ENCODE data around the gene SLC6A13.

The SLC6A13 gene

DNA sequence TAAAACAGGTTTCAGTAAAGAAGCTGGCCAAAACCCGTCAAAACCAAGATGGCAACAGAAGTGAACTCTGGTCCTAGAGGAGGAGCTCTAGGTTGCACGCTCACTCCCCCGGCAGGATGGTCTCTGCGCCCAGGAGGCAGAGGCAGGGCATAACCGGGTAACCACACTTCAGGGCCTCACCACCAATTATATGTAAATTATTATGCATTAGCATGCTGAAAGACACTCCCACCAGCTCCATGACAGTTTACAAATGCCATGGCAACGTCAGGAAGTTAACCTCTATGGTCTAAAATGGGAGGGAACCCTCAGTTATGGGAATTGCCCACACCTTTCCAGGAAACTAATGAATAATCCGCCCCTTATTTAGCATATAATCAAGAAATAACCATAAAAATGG lies 28.6 kb downstream of the SLC6A13 start:
- no peak for DNase-seq (ENCODE audit: low read depth)
- TF ChIP-seq, protein P1, sequence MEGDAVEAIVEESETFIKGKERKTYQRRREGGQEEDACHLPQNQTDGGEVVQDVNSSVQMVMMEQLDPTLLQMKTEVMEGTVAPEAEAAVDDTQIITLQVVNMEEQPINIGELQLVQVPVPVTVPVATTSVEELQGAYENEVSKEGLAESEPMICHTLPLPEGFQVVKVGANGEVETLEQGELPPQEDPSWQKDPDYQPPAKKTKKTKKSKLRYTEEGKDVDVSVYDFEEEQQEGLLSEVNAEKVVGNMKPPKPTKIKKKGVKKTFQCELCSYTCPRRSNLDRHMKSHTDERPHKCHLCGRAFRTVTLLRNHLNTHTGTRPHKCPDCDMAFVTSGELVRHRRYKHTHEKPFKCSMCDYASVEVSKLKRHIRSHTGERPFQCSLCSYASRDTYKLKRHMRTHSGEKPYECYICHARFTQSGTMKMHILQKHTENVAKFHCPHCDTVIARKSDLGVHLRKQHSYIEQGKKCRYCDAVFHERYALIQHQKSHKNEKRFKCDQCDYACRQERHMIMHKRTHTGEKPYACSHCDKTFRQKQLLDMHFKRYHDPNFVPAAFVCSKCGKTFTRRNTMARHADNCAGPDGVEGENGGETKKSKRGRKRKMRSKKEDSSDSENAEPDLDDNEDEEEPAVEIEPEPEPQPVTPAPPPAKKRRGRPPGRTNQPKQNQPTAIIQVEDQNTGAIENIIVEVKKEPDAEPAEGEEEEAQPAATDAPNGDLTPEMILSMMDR (conservative IDR thresholded peaks at IDR 0.05; ENCODE audit: low read depth, low read length), result no peak
- H3K4me3 ChIP-seq (ENCODE audit: low read depth, low read length), result no peak overlapping the region

DNA sequence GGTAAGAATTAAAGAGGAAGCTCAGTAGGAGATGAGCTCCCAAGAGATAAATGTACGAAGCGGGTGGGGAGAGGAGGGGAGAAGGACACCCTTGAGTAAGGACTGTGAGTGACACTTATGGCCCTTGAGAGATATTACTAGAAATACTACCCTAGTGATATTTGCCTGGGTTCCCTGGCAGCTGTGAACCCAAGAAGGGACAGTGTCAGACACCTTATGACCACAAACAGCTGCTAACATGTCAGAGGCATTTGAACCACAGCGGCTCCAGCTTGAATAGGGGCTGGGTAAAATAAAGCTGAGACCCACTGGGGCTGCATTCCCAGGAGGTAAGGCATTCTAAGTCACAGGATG lies 29.0 kb downstream of the SLC6A13 start:
- H3K4me3 ChIP-seq (ENCODE audit: low read depth, low read length), result no peak overlapping the region
- TF ChIP-seq, protein P1 (conservative IDR thresholded peaks at IDR 0.05; ENCODE audit: low read depth, low read length), result no peak
- DNase-seq (ENCODE audit: low read depth), result no peak

DNA sequence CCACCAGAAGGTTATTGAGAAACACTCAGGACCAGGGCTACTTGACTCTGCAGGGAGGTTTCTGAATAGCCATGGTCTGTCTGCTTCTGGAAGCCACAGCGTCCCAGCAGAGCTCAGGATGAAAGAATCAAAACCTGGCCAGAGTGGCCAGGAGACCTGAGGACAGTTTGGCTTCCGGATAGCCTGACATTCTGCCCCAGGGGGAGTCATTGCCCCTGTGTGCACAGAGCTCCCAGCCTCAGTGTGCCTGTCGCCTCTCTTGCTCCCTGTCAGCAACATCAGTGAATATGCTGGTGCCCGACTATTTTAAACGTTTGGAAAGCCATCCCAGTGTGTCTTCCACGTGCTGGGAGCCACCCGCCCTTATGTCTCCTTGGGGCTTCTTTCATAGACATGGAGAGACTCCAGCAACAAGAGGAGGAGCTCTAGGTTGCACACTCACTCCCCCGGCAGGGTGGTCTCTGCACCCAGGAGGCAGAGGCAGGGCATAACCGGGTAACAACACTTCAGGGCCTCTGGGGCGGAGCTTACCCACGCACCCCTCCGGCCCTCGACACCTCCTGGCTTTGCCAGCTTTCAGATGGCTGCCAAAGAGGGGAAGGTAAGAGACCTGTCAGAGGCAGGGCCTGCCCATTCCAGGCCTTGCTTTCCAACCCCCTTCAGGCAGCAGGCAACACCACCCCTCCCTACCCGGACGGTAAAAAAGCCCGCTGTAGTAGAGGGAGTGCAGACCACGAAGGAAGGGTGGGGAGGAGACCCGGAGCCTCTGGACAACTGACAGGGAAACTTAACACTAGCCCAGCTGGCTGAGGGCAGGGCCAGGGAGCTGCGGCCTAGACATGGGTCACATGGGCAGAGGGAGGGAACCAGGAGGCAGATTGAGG lies 29.7 kb downstream of the SLC6A13 start:
- DNase-seq (ENCODE audit: low read depth), result no peak

DNA sequence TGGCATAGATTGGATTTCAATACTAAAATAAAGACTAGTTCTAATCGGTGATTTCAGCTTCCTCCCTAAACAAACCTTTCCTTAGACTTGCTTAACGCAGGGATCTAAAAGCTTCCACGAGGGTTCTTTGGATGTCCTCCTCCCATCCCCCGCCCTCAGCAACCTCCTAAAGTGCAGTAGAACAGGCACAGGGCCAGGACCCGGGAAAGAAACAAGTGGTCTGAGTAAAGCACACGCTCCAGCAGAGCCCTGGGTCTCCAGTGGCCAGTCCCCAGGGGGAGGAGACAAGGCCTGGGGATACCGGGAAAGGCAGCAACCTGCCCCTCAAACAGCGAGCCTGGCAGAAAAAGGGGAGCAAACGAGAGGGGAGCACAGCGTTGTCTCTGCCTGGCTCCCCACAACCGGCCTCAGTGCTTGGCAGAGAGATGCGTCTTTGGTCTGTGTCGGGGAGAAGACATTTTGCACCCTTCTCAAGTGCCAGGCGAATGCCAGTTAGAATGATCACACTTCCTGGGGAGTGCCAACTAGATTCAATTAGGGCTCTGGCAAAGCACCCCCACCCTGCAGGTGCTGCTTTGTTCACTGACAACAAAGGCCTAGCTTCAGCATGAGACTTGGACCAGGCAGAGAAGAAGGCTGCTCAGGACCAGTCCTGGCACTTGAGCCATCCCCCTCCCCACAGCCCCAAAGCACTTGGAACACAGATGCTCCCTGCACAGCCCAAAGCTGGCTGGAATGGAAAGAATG lies 31.5 kb downstream of the SLC6A13 start:
- TF ChIP-seq, protein P1 (conservative IDR thresholded peaks at IDR 0.05; ENCODE audit: low read depth, low read length), result no peak
- no peak overlapping the region for H3K4me3 ChIP-seq (ENCODE audit: low read depth, low read length)
- DNase-seq (ENCODE audit: low read depth), result no peak

More for the DNA sequence above, 29.7 kb downstream of the SLC6A13 start:
- TF ChIP-seq, protein P1 (conservative IDR thresholded peaks at IDR 0.05; ENCODE audit: low read depth, low read length), result no peak
- no peak overlapping the region for H3K4me3 ChIP-seq (ENCODE audit: low read depth, low read length)

DNA sequence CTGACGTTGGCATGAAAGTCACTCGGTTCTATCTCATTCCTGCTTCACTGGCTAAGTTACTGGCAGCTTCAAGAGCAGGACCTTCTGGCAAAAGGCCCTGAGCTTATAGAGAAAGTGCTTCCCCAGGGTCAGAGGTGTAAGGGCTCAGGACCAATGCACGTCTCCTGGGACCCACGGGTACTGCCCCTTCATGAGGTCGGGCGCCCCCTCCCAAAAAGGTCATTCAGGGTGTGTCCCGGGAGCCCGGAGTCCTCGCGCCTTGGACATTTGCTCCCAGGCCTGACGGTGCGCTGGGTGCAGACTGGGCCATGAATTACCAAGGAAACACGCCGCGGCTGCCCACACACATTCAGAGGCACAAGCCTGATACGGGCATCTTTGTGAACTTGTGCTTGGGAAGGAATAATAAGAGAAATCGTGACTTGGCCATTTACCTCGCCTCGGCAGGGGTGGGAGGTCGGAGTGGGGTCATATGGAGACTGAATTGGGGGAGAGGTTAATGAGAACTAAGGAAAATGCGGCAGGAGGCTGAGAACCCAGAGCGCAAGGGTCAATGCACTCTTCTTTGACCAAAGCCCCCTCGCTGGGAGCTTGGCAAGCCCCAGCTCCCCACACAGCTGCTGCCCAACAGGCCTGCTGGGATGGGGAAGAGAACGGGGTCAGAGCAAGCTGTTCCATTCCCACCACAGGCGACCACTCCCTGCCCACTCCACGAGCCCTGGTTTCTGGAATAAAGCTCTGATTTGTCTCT lies 33.0 kb downstream of the SLC6A13 start:
- DNase-seq (ENCODE audit: low read depth), result no peak
- H3K4me3 ChIP-seq (ENCODE audit: low read depth, low read length), result no peak overlapping the region
- TF ChIP-seq, protein P1 (conservative IDR thresholded peaks at IDR 0.05; ENCODE audit: low read depth, low read length), result no peak

DNA sequence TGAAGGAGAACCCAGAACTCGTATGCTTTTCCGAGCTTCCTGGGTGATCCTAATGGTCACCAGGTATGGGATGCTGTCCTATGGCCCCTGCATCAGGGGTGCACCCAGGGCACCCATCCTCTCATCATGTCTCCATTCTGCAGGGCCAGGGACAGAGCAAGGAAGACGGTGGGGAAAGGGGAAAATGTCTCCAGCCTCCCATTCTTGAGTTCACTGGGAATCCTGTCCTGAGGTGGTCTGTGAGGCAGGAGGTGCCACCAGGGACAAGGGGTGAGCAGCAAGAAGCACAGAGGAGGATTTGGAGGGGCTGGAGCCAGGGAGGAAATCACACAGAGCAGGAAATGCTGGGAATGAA lies 33.8 kb downstream of the SLC6A13 start:
- TF ChIP-seq, protein P1 (conservative IDR thresholded peaks at IDR 0.05; ENCODE audit: low read depth, low read length), result no peak
- H3K4me3 ChIP-seq (ENCODE audit: low read depth, low read length), result no peak overlapping the region
- no peak for DNase-seq (ENCODE audit: low read depth)
